GM20000 (cell line): ENCODE data around the gene ICOS.
A peak's percentile ranks its signal among the peaks of the same experiment; 100 is the strongest.

Experiments
- DNase-seq: peaks from one replicate; pipeline ENCODE4 v3.0.0; 2012; ENCODE audit warnings: low spot score
- TF ChIP-seq, protein P1 (sequence below): IDR thresholded peaks from 2 replicates; pipeline ENCODE4 v1.5.1; 2012; ENCODE audit warnings: mild to moderate bottlenecking, control low read depth; ENCODE audit errors: extremely low read depth, missing control alignments

Gene ICOS

DNA sequence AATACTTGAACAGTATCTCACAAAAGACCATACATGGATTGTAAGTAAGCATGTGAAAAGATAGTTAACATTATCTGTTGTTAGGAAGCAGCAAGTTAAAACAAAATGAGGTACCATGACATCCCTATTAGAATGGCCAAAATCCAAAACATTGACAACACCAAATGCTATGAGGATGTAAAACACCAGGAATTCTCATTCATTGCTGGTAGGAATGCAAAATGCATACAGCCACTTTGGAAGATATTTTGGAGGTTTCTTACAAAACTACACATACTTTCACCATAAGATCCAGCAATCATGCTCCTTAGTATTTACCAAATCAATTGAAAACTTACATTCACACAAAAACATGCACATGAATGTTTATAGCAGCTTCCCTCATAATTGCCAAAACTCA, 30.9 kb upstream of the ICOS start:
- TF ChIP-seq, protein P1, sequence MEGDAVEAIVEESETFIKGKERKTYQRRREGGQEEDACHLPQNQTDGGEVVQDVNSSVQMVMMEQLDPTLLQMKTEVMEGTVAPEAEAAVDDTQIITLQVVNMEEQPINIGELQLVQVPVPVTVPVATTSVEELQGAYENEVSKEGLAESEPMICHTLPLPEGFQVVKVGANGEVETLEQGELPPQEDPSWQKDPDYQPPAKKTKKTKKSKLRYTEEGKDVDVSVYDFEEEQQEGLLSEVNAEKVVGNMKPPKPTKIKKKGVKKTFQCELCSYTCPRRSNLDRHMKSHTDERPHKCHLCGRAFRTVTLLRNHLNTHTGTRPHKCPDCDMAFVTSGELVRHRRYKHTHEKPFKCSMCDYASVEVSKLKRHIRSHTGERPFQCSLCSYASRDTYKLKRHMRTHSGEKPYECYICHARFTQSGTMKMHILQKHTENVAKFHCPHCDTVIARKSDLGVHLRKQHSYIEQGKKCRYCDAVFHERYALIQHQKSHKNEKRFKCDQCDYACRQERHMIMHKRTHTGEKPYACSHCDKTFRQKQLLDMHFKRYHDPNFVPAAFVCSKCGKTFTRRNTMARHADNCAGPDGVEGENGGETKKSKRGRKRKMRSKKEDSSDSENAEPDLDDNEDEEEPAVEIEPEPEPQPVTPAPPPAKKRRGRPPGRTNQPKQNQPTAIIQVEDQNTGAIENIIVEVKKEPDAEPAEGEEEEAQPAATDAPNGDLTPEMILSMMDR = no peak
- DNase-seq = no peak

- TF ChIP-seq, protein P1 = no peak
- no peak for DNase-seq
Measured at GRCh38 chr2:203908066-203908796, 28.3 kb upstream of the ICOS start.

DNA sequence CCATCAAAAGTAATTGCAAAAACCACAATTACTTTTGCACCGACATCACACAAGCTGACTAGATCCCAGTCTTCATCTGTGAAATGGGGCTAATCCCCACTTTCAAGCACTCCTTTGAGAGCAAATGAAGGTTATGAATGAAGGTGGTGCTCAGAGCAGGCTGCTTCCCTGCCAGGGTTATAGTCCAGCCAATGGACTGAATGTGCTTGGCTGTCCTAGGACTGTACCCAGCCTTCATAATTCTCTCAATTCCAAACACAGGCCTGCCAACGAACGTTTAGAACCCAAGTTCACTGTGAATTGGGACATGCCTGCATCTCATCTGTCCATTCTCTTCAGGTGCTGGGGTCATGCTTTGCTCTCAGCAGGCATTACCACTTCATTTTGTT, 27.8 kb upstream of the ICOS start:
- DNase-seq = no peak
- TF ChIP-seq, protein P1 = no peak

GRCh38 chr2:203909261-203909967, 27.1 kb upstream of the ICOS start:
- DNase-seq = peak; percentile 21
- TF ChIP-seq, protein P1 = peak; percentile 25

DNA sequence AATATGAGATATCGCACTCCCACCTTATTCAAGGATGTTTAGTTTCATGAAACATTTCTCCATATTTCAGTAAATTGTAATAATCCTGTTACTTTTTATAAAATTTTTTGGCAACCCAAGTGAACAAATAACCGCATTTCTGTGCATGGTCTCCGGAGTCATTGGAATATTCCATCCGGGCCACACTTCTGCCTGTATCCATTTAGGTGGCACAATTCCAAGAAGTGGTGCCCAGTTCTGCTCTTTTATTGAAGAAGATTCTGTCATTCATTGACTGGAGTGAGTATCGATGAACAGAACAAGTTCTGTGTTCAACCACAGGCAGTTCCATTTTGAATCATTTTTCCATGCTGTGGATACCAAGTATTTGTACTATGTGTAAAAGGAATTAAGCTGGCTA, 26.6 kb upstream of the ICOS start:
- TF ChIP-seq, protein P1 = no peak
- DNase-seq = no peak

GRCh38 chr2:203913947-203914346, 22.6 kb upstream of the ICOS start:
- no peak for DNase-seq
- TF ChIP-seq, protein P1 = no peak

- DNase-seq = peak; percentile 18
- TF ChIP-seq, protein P1 = no peak
Measured at GRCh38 chr2:203914546-203915182, 21.9 kb upstream of the ICOS start.
